ENCODE results near the gene PHOX2A.

The PHOX2A gene

GRCh38 chr11:72245263-72245816, 1.4 kb upstream of the PHOX2A start:
- Histone ChIP-seq H3K9ac (ENCODE audit: low read depth, low read length) (no peak overlapping the region), H3K4me1 (ENCODE audit: control insufficient read depth, insufficient read depth, low read length) (peaks cover 6% of the 10 kb centered on the region), H3K27me3 (ENCODE audit: control insufficient read depth, insufficient read depth, low read length) (peaks cover 89% of the 10 kb centered on the region), H3K4me3 (ENCODE audit: low read depth, low read length) (peak overlapping the region; percentile 56), H3K36me3 (ENCODE audit: control insufficient read depth, insufficient read depth, low read length) (no peaks in the 10 kb centered on the region), H3K9me3 (ENCODE audit: control insufficient read depth, insufficient read depth, low read length) (no peaks in the 10 kb centered on the region)

- Histone ChIP-seq H3K4me1 (ENCODE audit: control insufficient read depth, insufficient read depth, low read length) (peaks cover 6% of the 10 kb centered on the region), H3K9me3 (ENCODE audit: control insufficient read depth, insufficient read depth, low read length) (no peaks in the 10 kb centered on the region), H3K36me3 (ENCODE audit: control insufficient read depth, insufficient read depth, low read length) (no peaks in the 10 kb centered on the region), H3K27me3 (ENCODE audit: control insufficient read depth, insufficient read depth, low read length) (peaks cover 89% of the 10 kb centered on the region), H3K9ac (ENCODE audit: low read depth, low read length) (no peak overlapping the region), H3K4me3 (ENCODE audit: low read depth, low read length) (peak overlapping the region; percentile 56)
Measured at GRCh38 chr11:72244361-72245262, 636 bp upstream of the PHOX2A start.

GRCh38 chr11:72243173-72244059, 560 bp downstream of the PHOX2A start:
- peaks cover 6% of the 10 kb centered on the region for H3K4me1 ChIP-seq (ENCODE audit: control insufficient read depth, insufficient read depth, low read length)
- H3K36me3 ChIP-seq (ENCODE audit: control insufficient read depth, insufficient read depth, low read length), result no peaks in the 10 kb centered on the region
- peak overlapping the region; percentile 41 for H3K4me3 ChIP-seq (ENCODE audit: low read depth, low read length)
- H3K27me3 ChIP-seq (ENCODE audit: control insufficient read depth, insufficient read depth, low read length), result peaks cover 89% of the 10 kb centered on the region
- no peaks in the 10 kb centered on the region for H3K9me3 ChIP-seq (ENCODE audit: control insufficient read depth, insufficient read depth, low read length)
- no peak overlapping the region for H3K9ac ChIP-seq (ENCODE audit: low read depth, low read length)

- Histone ChIP-seq H3K4me1 (ENCODE audit: control insufficient read depth, insufficient read depth, low read length) (peaks cover 6% of the 10 kb centered on the region), H3K27me3 (ENCODE audit: control insufficient read depth, insufficient read depth, low read length) (peaks cover 77% of the 10 kb centered on the region), H3K4me3 (ENCODE audit: low read depth, low read length) (peak overlapping the region; percentile 16), H3K36me3 (ENCODE audit: control insufficient read depth, insufficient read depth, low read length) (no peaks in the 10 kb centered on the region), H3K9me3 (ENCODE audit: control insufficient read depth, insufficient read depth, low read length) (no peaks in the 10 kb centered on the region), H3K9ac (ENCODE audit: low read depth, low read length) (no peak overlapping the region)
Measured at GRCh38 chr11:72242141-72242540, 1.8 kb downstream of the PHOX2A start.

- Histone ChIP-seq H3K4me1 (ENCODE audit: control insufficient read depth, insufficient read depth, low read length) (peaks cover 6% of the 10 kb centered on the region), H3K9me3 (ENCODE audit: control insufficient read depth, insufficient read depth, low read length) (no peaks in the 10 kb centered on the region), H3K9ac (ENCODE audit: low read depth, low read length) (no peak overlapping the region), H3K36me3 (ENCODE audit: control insufficient read depth, insufficient read depth, low read length) (peaks cover 2% of the 10 kb centered on the region), H3K4me3 (ENCODE audit: low read depth, low read length) (peak overlapping the region; percentile 51), H3K27me3 (ENCODE audit: control insufficient read depth, insufficient read depth, low read length) (peaks cover 69% of the 10 kb centered on the region)
Measured at GRCh38 chr11:72241291-72241781, 2.6 kb downstream of the PHOX2A start.

GRCh38 chr11:72240461-72241290, 3.3 kb downstream of the PHOX2A start:
- Histone ChIP-seq H3K36me3 (ENCODE audit: control insufficient read depth, insufficient read depth, low read length) (peaks cover 8% of the 10 kb centered on the region), H3K27me3 (ENCODE audit: control insufficient read depth, insufficient read depth, low read length) (peaks cover 63% of the 10 kb centered on the region), H3K4me1 (ENCODE audit: control insufficient read depth, insufficient read depth, low read length) (peaks cover 6% of the 10 kb centered on the region), H3K9me3 (ENCODE audit: control insufficient read depth, insufficient read depth, low read length) (no peaks in the 10 kb centered on the region), H3K4me3 (ENCODE audit: low read depth, low read length) (peak overlapping the region; percentile 65), H3K9ac (ENCODE audit: low read depth, low read length) (no peak overlapping the region)

- Histone ChIP-seq H3K9me3 (ENCODE audit: control insufficient read depth, insufficient read depth, low read length) (no peaks in the 10 kb centered on the region), H3K4me1 (ENCODE audit: control insufficient read depth, insufficient read depth, low read length) (peaks cover 4% of the 10 kb centered on the region), H3K4me3 (ENCODE audit: low read depth, low read length) (peak overlapping the region; percentile 65), H3K27me3 (ENCODE audit: control insufficient read depth, insufficient read depth, low read length) (peaks cover 56% of the 10 kb centered on the region), H3K9ac (ENCODE audit: low read depth, low read length) (no peak overlapping the region), H3K36me3 (ENCODE audit: control insufficient read depth, insufficient read depth, low read length) (peaks cover 15% of the 10 kb centered on the region)
Measured at GRCh38 chr11:72239849-72240460, 4.0 kb downstream of the PHOX2A start.

GRCh38 chr11:72239313-72239848, 4.6 kb downstream of the PHOX2A start:
- Histone ChIP-seq H3K27me3 (ENCODE audit: control insufficient read depth, insufficient read depth, low read length) (peaks cover 50% of the 10 kb centered on the region), H3K36me3 (ENCODE audit: control insufficient read depth, insufficient read depth, low read length) (peaks cover 19% of the 10 kb centered on the region), H3K4me3 (ENCODE audit: low read depth, low read length) (peak overlapping the region; percentile 65), H3K9me3 (ENCODE audit: control insufficient read depth, insufficient read depth, low read length) (no peaks in the 10 kb centered on the region), H3K4me1 (ENCODE audit: control insufficient read depth, insufficient read depth, low read length) (peaks cover 2% of the 10 kb centered on the region), H3K9ac (ENCODE audit: low read depth, low read length) (no peak overlapping the region)

GRCh38 chr11:72238492-72239312, 5.3 kb downstream of the PHOX2A start:
- peaks cover 48% of the 10 kb centered on the region for H3K27me3 ChIP-seq (ENCODE audit: control insufficient read depth, insufficient read depth, low read length)
- H3K9ac ChIP-seq (ENCODE audit: low read depth, low read length), result no peak overlapping the region
- H3K9me3 ChIP-seq (ENCODE audit: control insufficient read depth, insufficient read depth, low read length), result no peaks in the 10 kb centered on the region
- H3K36me3 ChIP-seq (ENCODE audit: control insufficient read depth, insufficient read depth, low read length), result peaks cover 26% of the 10 kb centered on the region
- peak overlapping the region; percentile 65 for H3K4me3 ChIP-seq (ENCODE audit: low read depth, low read length)
- H3K4me1 ChIP-seq (ENCODE audit: control insufficient read depth, insufficient read depth, low read length), result peaks cover 2% of the 10 kb centered on the region

GRCh38 chr11:72238040-72238450, 5.9 kb downstream of the PHOX2A start:
- Histone ChIP-seq H3K36me3 (ENCODE audit: control insufficient read depth, insufficient read depth, low read length) (peaks cover 29% of the 10 kb centered on the region), H3K9me3 (ENCODE audit: control insufficient read depth, insufficient read depth, low read length) (no peaks in the 10 kb centered on the region), H3K4me3 (ENCODE audit: low read depth, low read length) (peak overlapping the region; percentile 65), H3K27me3 (ENCODE audit: control insufficient read depth, insufficient read depth, low read length) (peaks cover 41% of the 10 kb centered on the region), H3K4me1 (ENCODE audit: control insufficient read depth, insufficient read depth, low read length) (peaks cover 2% of the 10 kb centered on the region), H3K9ac (ENCODE audit: low read depth, low read length) (no peak overlapping the region)
